Endothelial cell of umbilical vein (primary cell): ENCODE data around the gene FAM193A. TPM values are rescaled to one million over a fixed set of nuclear protein-coding genes. Genes with fewer than 3 reads are reported as not detected.

ENCODE experiments used
- BruUV-seq: library from RNA; stranded (reverse); fragments of 400-500 nt; replicated peaks from 2 replicates; lab custom pipeline; 2021; lab: Mats Ljungman, UMichigan
- CTCF ChIA-PET: fragments of 300-600, 350-600 bp; sonication (Branson Sonifier 250); formaldehyde crosslinking; loops from one replicate; lab custom pipeline; 2021; ENCODE audit warnings: antibody characterized with exemption, inconsistent platforms; lab: Charles Lee
- POLR2A ChIA-PET: fragments of 300-600, 350-600 bp; sonication (Branson Sonifier 250); formaldehyde crosslinking; loops from one replicate; lab custom pipeline; 2021; ENCODE audit warnings: antibody characterized with exemption, inconsistent platforms; lab: Charles Lee
- DNase-seq: peaks from one replicate; pipeline ENCODE4 v3.0.0-alpha.2; 2011; ENCODE audit warnings: low read depth, low spot score
- FAIRE-seq: peaks from 2 replicates; lab custom pipeline; 2011; peaks lifted over from hg19 to GRCh38; lab: Jason Lieb, UNC
- H2AFZ ChIP-seq: 2 replicates; pipeline ENCODE4 v1.6.0; 2012; ENCODE audit warnings: low read depth, low read length, control low read depth, inconsistent platforms
- H3K27ac ChIP-seq: 2 replicates; pipeline ENCODE4 v1.5.1; 2011; ENCODE audit warnings: low read depth, mild to moderate bottlenecking, control low read depth, low read length, moderate library complexity; ENCODE audit not compliant: insufficient read depth
- H3K27me3 ChIP-seq, 2 experiments: 2 replicates each; pipeline versions ENCODE4 v1.6.0 to v1.6.1; 2011; ENCODE audit warnings: low read length in 2 of 2, mixed read lengths in 1 of 2; ENCODE audit not compliant: control insufficient read depth in 2 of 2, insufficient read depth in 2 of 2
- H3K36me3 ChIP-seq, 2 experiments: 2 replicates in 1 of 2; 3 replicates in 1 of 2; pipeline ENCODE4 v1.5.1; 2011; ENCODE audit warnings: low read length in 2 of 2, mild to moderate bottlenecking in 1 of 2, moderate library complexity in 1 of 2; ENCODE audit not compliant: control insufficient read depth in 2 of 2, insufficient read depth in 2 of 2; ENCODE audit errors: extremely low read depth in 1 of 2
- H3K4me1 ChIP-seq: 3 replicates; pipeline ENCODE4 v1.5.1; 2011; ENCODE audit warnings: mild to moderate bottlenecking, low read length; ENCODE audit not compliant: control insufficient read depth, insufficient read depth; ENCODE audit errors: extremely low read depth
- H3K4me2 ChIP-seq: 2 replicates; pipeline ENCODE4 v1.6.1; 2011; ENCODE audit warnings: low read length, control low read depth, mixed read lengths; ENCODE audit not compliant: insufficient read depth
- H3K4me3 ChIP-seq, 3 experiments: fragments of 200-600 bp in 1 of 3; sonication (generic), shearing (Covaris generic) in 1 of 3; replicated peaks in 1 of 3; 2 replicates each; pipeline ENCODE4 v1.5.1; 2011 to 2016; ENCODE audit warnings: control low read depth in 3 of 3, low read length in 3 of 3, mild to moderate bottlenecking in 2 of 3, inconsistent platforms in 1 of 3, low read depth in 1 of 3, moderate library complexity in 1 of 3; ENCODE audit not compliant: insufficient read depth in 1 of 3
- H3K79me2 ChIP-seq: 2 replicates; pipeline ENCODE4 v1.6.0; 2012; ENCODE audit warnings: low read length, inconsistent platforms; ENCODE audit not compliant: control insufficient read depth, insufficient read depth
- H3K9ac ChIP-seq: replicated peaks from 2 replicates; pipeline ENCODE3; 2011; ENCODE audit warnings: low read length, control low read depth; ENCODE audit not compliant: insufficient read depth; ENCODE audit errors: extremely low read depth
- H3K9me1 ChIP-seq: replicated peaks from 3 replicates; pipeline ENCODE4 v1.6.0; 2011; ENCODE audit warnings: mild to moderate bottlenecking, low read length; ENCODE audit not compliant: control insufficient read depth, insufficient read depth; ENCODE audit errors: extremely low read depth
- H3K9me3 ChIP-seq: replicated peaks from 2 replicates; pipeline ENCODE4 v1.5.1; 2012; ENCODE audit warnings: low read length, inconsistent platforms; ENCODE audit not compliant: control insufficient read depth, insufficient read depth
- H4K20me1 ChIP-seq: replicated peaks from 2 replicates; pipeline ENCODE3; 2011; ENCODE audit warnings: mild to moderate bottlenecking, low read length; ENCODE audit not compliant: control insufficient read depth, insufficient read depth; ENCODE audit errors: extremely low read depth
- CTCF ChIP-seq, 2 donors: IDR thresholded peaks; 1 replicate in 1 of 2; 2 replicates in 1 of 2; pipeline ENCODE4 v1.5.1; 2011; ENCODE audit warnings: low read length in 2 of 2, mild to moderate bottlenecking in 2 of 2, moderate library complexity in 2 of 2, control low read depth in 1 of 2, inconsistent platforms in 1 of 2, low read depth in 1 of 2; ENCODE audit not compliant: insufficient read depth in 1 of 2; ENCODE audit errors: extremely low read depth in 1 of 2
- EZH2 ChIP-seq: IDR thresholded peaks from 2 replicates; pipeline ENCODE4 v1.6.1; 2012; ENCODE audit warnings: borderline replicate concordance, low read depth, mild to moderate bottlenecking, moderate library complexity, low read length, inconsistent platforms; ENCODE audit not compliant: severe bottlenecking
- FOS ChIP-seq: IDR thresholded peaks from 2 replicates; pipeline ENCODE4 v1.6.1; 2011; ENCODE audit warnings: mild to moderate bottlenecking, low read length, moderate library complexity, borderline replicate concordance; ENCODE audit not compliant: insufficient read depth
- GATA2 ChIP-seq: IDR thresholded peaks from 2 replicates; pipeline ENCODE4 v1.7.0; 2011; ENCODE audit warnings: low read depth, mild to moderate bottlenecking, moderate library complexity, mixed read lengths, low read length; ENCODE audit not compliant: insufficient read length, insufficient read depth
- JUN ChIP-seq: IDR thresholded peaks from 2 replicates; pipeline ENCODE4 v1.6.1; 2011; ENCODE audit warnings: borderline replicate concordance, low read depth; ENCODE audit not compliant: insufficient read length, insufficient read depth
- MAX ChIP-seq: IDR thresholded peaks from 2 replicates; pipeline ENCODE4 v1.6.1; 2011; ENCODE audit not compliant: insufficient read depth, insufficient read length
- MYC ChIP-seq: IDR thresholded peaks from one replicate; pipeline ENCODE4 v1.6.1; 2011; ENCODE audit warnings: mild to moderate bottlenecking, low read depth, low read length
- POLR2A ChIP-seq: IDR thresholded peaks from 2 replicates; pipeline ENCODE4 v1.6.1; 2012; ENCODE audit warnings: low read depth, mild to moderate bottlenecking, control low read depth, low read length
- POLR2AphosphoS5 ChIP-seq: IDR thresholded peaks from 2 replicates; pipeline ENCODE4 v1.6.1; 2012; ENCODE audit warnings: low read depth, mild to moderate bottlenecking, control low read depth, low read length, moderate library complexity; ENCODE audit not compliant: insufficient read depth
- dilution Hi-C: fragments of 300-500 bp; cut with MboI; formaldehyde crosslinking; loops from one replicate; pipeline ENCODE4 v1.15.0; 2019; ENCODE audit warnings: low sequenced_read_pairs; ENCODE audit not compliant: extremely low pct_ligation_motif_present
- intact Hi-C: fragments of 100-400 bp; cut with micrococcal nuclease; formaldehyde crosslinking; loops from one replicate; pipeline ENCODE4 v1.10.0; 2022
- polyA plus RNA-seq, 4 experiments: library from polyadenylated mRNA; depleted of rRNA in 3 of 4; stranded (reverse) in 3 of 4; unstranded in 1 of 4; fragments of >200 nt; gene quantifications; 2 replicates each; pipeline versions ENCODE4 v1.2.1 to v1.2.3, GENCODE V29; 2011 to 2012; ENCODE audit warnings: missing spikeins in 1 of 4
- total RNA-seq: library from RNA; stranded (reverse); gene quantifications from 2 replicates; pipeline ENCODE4 v1.2.3, GENCODE V29; 2021

Gene FAM193A
- total and polyA plus RNA-seq, 2 donors (not counting 3 experiments of a cell fraction or from before 2014, with no cell fraction given), result 12.3 to 32.1 TPM

- intact Hi-C loops (no loop called here), dilution Hi-C loops (no loop called here)
- no peak for TF ChIP-seq MYC
- TF ChIP-seq MAX, result no peak
- TF ChIP-seq GATA2, result no peak
- no peak for TF ChIP-seq POLR2A
- TF ChIP-seq FOS, result no peak
- TF ChIP-seq EZH2, result no peak
- no peak for TF ChIP-seq POLR2AphosphoS5
- no peak for TF ChIP-seq JUN
- no peak for TF ChIP-seq CTCF (IDR thresholded peaks at IDR 0.05; ENCODE audit: extremely low read depth in 1 of 2, insufficient read depth in 1 of 2, low read depth in 1 of 2, low read length in 2 of 2)
- H3K4me2 ChIP-seq, result no peak overlapping the region
- H4K20me1 ChIP-seq, result no peaks in the 10 kb centered on the region
- no TSS peak for BruUV-seq
- peaks cover 9% of the 10 kb centered on the region for H3K79me2 ChIP-seq
- no peaks in the 10 kb centered on the region for H3K4me1 ChIP-seq
- H3K36me3 ChIP-seq, result peaks cover 6 to 15% of the 10 kb centered on the region in 2 experiments
- DNase-seq (no peak), FAIRE-seq (no peak)
- no peak overlapping the region for H3K4me3 ChIP-seq
- H3K27ac ChIP-seq, result no peak overlapping the region
- H3K9me1 ChIP-seq, result no peaks in the 10 kb centered on the region
- no peaks in the 10 kb centered on the region for H3K9me3 ChIP-seq
- no peaks in the 10 kb centered on the region for H3K27me3 ChIP-seq
- no peak overlapping the region for H3K9ac ChIP-seq
- ChIA-PET CTCF (no interaction called here), POLR2A (interaction anchor here (0.7 kb wide), 1 partner anchor 224 kb away, joined by 4 read pairs; no protein-coding TSS in a partner anchor)
- H2AFZ ChIP-seq, result no peak overlapping the region
Measured at GRCh38 chr4:2667428-2667827, 131.0 kb downstream of the FAM193A start.
